Activated T-cell treated with anti-CD3 and anti-CD28 coated beads for 24 hours (primary cell): ENCODE measurements around the gene TBC1D22A.

Experiments
- DNase-seq: peaks from one replicate; pipeline ENCODE4 v3.0.0-alpha.2; 2020; ENCODE audit warnings: low read depth

The TBC1D22A gene

DNA sequence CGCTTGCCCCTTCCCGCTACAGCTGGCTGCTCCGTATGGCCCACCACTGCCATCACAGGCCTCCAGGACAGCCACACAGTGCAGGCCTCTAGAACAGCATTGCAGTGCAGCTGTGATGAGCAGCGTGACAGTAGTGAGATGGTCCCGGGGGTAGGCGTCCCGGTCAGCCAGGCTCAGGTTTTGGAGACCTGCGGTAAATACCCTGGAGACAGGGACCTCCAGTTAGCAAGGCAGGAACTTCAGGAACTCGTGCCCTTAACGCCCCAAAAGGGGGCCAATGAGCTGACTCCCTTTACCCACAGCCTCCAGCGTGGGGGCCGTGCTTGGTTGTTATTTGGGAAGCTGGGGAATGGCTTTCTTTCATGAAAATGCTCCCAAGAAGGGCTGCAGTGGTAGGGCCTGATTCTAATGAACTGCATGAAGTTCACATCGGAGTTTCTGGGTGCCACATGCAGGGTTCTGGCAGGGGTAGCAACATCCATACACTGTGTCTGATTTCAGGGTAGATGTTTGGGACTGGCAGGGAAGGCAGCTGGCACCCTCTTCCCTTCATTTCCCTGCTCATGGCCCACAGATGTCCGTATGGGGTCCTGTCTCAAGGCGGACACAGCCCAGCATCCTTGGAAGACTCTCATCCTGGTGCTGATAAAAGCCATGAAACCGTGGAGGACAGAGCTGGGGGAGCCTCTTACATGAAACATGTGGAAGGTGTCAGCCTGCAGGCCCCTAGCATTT, 440.5 kb downstream of the TBC1D22A start:
- no peak for DNase-seq

DNA sequence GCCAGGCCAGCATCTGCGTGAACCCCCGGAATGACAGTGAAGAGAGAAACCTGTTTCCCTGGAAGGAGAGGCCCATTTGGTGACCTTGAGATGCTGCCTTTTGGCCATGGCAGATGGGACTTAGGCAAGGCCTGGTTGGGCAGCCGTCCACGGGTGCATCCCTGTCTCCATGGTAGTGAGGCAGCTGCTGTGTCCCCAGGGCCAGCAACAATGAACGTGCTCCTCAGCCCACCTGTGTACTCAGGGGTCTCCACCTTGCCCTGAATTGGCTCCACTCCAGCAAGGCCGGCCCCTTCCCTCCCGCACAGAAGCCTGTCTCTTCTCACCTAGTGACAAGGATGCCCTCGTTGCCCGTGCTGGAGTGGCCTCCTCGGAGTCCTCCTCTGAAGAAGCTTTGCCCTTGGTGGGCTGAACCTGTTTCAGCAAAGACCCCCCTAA, 441.1 kb downstream of the TBC1D22A start:
- no peak for DNase-seq

DNA sequence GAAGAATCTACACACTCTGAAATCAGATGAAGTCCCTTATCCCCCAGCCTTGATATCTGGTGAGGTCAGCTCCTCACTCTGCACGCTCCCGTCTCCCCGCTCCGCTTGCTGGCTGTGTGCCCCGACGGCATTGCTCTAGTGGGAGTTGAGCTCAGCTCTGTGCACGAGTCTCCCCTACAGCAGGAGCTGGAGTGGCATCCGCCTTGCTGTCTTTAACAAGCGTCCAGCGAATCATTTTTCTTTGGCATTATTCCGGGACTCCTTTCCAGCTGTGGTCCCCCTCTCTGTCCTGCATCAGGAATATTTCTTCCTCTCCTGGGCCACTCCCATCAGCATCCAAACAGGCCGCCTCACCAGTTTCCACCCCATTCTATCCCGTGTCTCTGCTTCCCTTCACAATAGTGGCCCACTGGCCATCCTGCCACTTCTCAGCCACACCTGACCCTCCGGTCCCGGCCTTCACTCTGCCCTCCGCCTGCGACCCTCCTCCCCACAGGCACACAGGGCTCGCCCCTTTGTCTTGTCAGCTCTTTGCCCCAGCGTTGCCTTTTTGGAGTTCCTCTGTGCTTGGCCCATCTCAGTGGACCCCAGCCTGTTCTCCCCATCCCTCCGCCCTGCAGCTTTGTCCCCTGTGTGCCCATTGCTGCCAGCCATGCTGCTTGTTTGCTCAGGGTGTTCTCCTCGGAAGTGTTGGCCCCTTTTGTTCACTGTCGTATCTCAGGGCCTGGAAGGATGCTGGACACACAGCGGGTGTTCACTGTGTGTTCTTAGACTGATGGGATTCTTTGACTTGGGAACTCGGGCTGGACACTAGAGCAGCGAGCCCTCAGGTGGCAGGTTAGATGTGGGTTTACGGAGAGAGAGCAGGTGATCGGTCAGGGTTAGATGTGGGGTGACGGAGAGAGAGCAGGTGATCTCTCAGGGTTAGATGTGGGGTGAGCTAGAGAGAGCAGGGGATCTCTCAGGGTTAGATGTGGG, 441.8 kb downstream of the TBC1D22A start:
- DNase-seq: no peak

DNA sequence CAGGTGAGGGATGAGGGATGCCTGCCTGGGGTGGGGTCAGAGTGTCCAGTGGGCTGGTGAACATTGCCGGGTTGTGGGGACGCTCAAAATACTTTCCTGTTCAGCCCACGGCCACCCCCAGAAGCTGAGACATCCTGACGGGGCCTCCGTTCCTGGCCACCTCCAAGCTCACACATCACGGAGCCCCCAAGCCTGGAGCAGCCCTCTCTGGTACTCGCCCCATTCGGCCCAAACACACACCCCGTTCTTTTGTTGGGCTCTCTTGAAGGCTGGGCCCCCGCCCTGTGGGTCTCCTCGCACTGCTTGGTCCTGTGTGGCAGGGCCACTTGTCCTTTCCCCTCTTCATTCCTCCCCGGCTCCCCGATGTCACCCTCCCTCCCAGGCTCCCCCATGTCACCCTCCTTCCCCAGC, 442.6 kb downstream of the TBC1D22A start:
- DNase-seq: no peak

DNA sequence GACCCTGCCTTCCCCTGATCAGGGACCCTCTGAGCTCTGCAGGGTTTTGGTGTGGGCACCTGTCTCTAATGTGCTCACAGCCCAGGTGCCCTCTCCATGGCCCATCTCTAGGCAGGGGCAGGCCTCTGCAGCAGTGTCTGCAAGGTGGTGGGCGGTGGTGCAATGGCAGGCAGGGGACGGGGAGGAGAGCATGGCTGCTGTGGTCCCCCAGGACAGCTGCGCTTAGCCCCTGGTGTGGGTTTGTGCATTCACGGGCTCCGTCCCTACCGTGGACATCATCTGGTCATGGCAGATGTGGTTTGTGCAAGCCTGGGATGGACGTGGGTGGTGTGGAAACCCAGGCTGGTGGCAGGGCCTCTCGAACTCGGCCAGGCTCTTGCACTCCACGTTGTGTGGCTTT, 443.1 kb downstream of the TBC1D22A start:
- DNase-seq: no peak

DNA sequence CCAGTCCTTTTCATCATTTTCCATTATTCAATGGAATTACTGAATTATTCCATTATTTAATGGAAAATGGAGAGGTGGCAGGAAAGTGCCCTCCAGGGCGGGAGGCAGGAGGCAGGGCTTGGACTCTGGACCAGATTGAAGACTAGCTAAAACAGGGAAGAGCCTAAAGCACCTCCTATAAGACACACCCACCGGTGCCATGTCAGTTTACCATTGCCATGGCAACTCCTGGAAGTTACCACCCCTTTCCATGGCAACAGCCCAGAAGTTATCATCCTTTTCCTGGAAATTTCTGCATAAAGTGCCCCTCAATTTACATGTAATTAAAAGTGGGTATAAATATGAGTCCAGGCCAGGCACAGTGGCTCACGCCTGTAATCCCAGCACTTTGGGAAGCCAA, 443.7 kb downstream of the TBC1D22A start:
- no peak for DNase-seq

DNA sequence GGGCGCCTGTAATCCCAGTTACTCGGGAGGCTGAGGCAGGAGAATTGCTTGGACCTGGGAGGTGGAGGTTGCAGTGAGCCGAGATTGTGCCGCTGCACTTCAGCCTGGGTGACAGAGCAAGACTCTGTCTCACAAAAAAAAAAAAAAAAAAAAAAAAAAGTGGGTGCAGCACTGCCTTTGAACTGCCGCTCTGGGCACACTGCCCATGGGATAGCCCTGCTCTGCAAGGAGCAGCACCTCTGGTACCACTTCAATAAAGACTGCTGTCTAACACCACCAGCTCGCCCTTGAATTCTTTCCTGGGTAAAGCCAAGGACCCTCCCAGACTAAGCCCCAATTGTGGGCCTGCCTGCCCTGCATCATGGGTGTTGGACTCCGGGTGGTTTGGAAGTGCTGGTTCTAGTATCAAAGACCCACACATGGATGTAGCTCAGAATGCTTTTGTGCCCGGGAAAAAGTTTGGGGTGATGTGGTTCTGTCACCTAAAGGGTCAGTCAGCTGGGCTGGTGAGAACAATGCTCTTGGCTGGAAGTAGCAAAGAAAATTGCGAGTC, 444.3 kb downstream of the TBC1D22A start:
- DNase-seq: no peak

DNA sequence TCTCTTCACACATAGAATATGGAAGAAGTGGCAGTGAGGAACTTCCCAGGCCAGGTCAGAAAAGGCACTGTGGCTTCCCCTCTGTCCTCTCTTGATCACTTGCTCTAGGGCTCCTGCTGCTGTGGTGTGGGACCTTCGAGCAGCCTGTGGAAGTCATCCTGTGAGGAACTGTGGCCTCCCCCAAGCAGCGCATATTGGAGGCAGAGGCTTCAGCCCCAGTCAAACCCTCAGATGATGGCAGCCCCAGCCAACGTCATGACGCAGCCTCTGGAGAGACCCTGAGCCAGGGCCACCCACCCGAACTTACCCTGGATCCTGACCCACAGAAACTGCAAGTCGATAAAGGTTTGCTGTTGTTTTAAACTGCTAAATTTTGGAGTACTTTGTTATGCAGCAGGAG, 444.9 kb downstream of the TBC1D22A start:
- no peak for DNase-seq

DNA sequence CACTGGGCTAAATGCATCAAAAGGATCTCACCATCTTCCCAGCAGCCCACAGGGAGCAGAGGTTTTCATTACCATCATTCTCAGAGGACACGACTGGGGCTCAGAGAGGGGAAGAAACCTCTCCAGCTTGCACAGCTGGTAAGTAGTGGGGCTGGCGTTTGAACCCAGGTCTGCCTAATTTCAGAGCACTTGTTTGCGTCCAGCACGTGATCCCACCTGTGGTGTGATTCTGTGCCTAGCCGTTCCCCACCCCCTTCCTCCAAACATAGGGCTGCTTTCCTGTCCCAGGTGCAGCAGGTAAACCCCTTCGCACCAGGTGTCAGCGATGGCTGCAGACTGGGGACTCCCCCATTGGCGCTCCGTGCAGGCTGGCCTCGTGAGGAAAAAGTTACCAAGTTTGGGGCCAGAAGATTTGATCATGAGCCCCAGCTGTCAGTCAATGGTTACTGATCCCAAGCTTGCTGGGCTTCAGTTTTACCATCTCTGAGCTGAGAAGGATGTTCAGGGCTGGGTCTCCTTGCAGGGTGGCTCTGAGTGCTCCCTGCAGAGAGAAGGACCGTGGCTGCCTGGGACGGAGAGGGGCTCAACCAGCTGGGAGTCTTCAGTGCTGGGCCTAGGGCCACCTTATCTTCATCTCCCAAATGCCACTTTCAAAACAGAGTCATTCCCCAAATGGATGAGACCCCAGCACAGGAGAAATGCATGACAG, 445.6 kb downstream of the TBC1D22A start:
- DNase-seq: no peak

DNA sequence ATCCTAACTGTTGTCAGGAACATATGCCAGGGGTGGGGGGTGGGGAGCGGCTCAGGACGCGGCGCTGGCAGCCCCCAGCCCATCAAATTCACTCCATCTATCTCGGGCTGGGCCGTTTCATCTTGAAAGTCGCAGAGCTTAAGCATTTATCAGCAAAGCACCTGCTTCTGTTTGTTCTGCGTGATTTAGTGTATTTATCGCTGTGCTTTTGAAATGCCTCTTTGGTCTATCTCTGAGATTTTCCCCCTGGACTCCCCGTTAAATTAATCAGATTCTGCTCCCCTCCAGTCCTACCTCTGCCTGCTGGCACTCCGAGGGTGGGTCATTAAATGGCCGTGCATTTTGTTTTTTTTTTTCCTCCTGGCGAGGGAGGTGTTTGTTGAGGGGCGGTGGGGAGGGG, 446.2 kb downstream of the TBC1D22A start:
- DNase-seq: no peak

DNA sequence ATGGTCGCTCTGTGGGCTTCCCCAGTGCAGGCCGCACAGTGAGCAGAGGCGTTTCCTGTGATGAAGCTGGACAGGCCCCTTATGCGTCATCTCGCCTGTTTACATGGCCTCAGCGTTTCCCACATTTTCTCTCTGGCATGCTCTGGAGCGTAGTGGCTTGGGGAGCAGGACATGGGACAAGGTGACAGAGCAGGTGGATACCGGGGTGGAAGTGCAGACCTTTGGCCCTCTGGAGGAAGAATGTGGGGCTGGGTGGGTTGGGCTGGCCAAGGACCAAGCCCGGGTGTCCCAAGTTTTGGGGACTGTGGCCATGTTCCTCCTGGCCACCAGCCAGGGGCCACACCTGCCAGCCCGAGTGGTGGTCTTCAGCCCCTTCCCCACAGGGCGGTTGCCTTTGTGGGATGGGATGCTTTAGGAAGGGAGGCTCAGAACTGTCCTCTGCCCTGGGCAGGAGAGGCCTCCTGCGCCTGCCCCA, 446.6 kb downstream of the TBC1D22A start:
- DNase-seq: no peak

DNA sequence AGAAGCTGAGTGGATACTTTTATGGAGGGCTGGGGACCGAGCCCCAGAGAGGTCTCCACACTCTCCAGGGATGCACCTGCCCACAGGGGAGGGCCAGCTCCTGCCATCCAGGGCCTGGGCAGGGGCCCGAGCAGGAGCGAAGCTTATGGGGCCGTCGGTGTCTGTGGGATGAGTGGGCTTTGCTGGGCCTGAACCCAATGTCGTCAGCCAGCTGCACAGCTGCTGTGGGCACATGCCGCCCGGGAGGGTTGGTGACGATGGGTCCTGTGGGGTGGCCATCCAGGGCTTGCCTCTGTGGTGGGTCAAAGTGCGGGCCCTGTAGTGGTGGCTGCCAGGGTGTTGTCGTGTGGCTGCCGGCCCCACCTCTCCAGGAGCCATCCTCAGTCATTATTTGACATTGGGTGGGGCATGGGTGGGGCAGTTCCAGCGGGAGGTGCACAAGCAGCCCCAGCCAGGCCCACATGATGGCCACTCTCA, 447.1 kb downstream of the TBC1D22A start:
- DNase-seq: no peak

DNA sequence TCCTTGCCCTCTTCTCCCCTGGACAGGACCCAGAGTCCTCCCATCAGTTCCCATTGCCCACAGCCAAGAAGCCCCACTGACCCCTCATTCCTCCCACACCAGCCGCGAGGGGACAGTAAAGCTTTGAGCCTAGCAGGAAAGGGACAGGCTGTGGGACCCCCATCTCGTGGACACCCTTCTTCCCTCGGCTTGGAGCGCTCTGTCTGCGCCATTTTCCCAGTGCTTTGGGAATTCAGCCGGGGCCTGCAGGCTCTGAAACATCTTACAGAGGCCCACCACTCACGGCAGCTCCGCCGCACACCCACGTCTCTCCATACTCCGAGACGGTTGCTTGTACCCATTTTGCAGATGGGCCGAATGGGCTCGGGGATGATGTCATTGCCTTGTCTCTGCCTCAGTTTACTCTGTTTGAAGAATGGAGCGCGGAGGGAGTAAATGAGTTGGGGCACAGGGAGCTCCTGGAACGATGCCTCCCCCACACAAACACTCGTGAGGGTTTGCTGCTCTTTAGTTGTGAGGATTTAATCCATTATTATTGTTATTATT, 447.7 kb downstream of the TBC1D22A start:
- DNase-seq: no peak

DNA sequence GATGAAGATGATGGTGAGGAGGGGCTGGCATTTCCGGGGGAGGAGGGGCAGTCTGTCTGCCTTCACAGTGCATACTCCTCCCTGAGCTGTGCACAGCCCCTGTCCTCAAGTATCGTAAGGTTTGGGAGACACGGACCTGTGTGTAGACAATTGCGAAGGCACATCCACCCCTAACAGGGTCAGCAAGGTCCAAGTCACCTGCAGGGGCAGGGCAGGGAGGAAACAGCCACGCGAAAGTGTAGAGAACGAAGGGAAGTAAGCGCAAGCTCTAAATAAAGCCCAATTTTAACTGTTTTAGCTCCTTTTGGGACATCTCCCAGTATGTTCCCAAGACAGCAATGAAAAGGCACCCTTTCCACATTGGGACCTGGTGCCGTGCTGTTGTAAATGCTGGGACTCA, 448.2 kb downstream of the TBC1D22A start:
- DNase-seq: no peak

DNA sequence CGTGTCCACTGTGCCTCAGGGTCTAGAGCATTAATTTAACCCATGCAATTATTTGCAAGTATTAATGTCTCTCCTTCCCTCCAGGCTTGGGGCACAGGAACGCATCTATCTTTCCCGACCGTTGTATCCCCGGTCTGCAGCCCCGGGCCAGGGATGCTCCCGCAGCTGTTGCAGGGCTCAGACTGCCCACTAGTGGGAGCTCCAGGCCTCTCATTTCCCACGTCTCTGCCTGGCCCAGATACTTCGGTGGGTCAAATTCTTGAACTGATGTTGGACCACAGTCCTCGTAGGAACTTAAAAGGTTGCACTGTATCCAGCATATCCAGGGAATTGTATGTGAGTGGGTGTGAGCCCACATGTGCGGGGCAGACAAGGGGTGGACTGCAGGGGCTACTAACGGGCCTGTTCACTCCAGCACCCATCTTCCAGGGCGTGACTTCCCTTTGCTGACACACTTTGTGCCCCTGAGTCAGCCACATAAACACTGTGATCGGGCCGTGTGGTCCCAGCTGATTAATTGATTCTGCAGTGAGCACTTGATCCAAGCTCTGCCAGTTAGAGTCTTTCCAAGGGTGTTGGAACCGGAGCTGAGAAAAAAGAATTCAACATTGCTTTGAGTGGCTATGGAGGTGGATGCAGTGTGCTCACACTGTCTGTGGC, 451.3 kb downstream of the TBC1D22A start:
- DNase-seq: peak; percentile 33

DNA sequence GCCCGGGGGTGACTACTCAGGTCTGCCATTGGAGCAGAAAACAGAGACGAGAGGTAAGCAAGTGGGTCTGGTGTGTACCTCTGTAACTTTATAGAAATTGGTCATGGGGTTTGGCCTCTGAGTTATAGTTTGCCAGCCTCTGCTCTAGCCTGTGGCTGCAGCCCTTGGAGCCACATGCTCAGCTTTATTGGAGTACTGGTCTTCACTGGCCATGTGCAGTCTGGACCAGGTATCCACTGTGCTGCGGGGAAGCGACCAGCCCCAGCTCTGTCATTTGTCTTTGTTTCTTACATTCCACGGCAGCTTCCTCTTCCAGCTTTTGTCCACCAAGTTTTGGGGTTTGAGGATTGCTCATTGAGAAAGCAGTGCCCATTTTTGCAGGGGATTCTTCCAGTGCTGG, 453.4 kb downstream of the TBC1D22A start:
- no peak for DNase-seq

DNA sequence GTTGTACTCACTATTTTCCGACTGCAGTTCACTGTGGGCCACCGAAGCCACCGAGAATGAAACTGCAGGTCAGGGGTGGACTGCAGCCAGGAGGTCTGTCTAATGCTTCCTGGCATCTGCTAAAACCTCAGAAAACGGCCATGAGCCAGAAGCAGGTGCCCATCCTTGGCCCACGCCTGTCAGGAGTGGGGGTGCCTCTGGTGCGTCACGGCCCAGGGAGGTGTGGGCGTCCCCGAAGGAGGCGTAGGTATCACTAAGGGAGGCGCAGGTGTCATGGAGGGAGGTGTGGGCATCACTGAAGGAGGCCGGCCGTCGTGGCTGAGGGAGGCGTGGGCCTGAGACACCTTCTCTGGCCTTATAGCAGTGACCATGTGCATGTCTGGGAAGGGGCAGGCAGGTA, 456.2 kb downstream of the TBC1D22A start:
- no peak for DNase-seq

DNA sequence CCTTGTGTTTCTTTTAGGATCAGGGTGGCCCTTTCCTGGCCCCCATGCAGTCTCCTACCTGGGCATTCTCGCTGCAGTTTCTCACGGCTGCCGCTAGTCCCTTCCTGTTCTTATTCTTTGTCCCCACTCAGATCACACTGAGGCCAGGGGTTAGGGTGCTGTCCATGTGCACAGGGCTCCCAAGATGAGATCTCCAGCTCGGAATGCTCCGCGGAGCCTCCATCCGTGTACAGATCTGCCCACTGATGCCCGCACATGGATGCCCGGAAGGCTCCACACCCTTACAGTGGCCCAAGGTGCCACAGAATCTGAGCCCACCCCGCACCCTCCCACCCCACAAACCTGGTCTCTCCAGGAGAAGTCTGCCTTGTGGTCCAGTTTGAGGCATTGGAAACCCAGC, 457.3 kb downstream of the TBC1D22A start:
- no peak for DNase-seq

DNA sequence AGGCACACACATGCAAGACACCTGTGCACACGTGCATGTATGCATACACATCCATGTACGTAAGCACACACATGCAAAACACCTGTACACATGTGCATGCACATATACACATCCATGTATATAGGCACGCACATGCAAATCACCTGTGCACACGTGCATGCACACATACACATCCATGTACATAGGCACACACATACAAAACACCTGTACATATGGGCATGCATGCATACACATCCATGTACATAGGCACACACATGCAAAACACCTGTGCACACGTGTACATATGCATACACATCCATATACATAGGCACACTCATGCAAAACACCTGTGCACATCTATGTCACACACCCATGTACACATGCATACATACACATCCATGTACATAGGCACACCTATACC, 458.3 kb downstream of the TBC1D22A start:
- no peak for DNase-seq

DNA sequence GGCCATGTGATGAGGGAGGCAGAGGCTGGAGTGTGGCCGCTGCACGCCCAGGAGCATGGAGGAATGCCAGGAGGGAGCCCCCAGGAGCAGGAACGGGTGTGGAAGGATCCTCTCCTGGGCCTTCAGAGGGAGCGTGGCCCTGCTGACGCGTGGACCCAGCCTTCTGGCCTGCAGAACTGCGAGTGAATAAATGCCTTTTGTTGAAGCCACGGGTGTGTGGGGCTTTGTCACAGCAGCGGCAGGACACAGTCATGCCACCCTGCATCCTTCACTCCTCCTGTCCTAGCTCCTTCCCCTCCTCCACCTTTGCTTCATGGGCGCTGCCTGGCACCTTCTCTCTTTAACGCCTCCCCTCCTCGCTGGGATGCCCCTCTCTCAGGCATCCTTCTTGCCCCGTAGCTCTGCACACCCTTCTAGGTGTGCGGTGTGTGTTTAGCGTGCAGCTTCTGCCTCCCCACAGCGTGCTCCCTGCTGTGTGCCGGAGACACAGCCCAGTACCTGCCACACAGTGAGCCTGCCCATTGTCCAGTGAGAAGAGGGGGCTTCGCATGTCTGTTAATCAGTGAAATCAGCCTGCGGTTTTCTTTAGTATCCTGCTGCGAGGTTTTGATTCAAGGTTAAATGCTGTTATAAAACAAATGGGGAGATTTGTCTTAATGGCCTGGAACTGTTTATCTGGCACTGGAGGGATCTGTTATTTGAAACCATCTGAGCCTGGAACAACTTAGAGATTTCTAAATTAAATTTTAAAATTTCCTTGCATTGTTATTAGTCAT, 459.6 kb downstream of the TBC1D22A start:
- DNase-seq: no peak
